ENCODE results near the gene BCDIN3D. TPM values are rescaled to one million over a fixed set of nuclear protein-coding genes. Genes with fewer than 3 reads are reported as not detected.

The BCDIN3D gene
- total RNA-seq, 1 experiment from 2014 or later = 2.8 TPM

- no peak for DNase-seq (ENCODE audit: low spot score)
- in situ Hi-C loops (cut with HindIII; ENCODE audit: low sequenced_read_pairs) = no loop called here
Measured at GRCh38 chr12:49825360-49825970, 17.4 kb downstream of the BCDIN3D start.

DNA sequence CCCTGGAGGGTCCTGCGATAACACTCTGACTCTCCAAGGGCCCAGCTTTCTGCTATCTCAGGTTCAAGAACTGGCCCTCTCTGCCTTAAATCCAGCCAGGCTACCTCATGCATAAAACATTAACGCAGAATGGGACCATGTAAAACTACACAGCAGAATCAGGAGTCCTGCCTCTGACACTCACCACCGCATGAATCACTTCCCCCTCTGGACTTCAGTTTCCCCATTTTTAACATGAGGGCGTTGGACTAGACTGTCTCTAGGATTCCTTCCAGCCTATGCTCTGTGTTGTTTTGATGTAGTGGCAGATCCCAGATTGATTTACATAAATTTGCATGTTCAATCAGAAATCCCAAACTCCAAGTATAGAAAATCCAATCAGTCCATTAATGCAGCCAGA is 18.0 kb downstream of the BCDIN3D start:
- in situ Hi-C loops (cut with HindIII; ENCODE audit: low sequenced_read_pairs) = no loop called here
- DNase-seq (ENCODE audit: low spot score) = no peak

DNA sequence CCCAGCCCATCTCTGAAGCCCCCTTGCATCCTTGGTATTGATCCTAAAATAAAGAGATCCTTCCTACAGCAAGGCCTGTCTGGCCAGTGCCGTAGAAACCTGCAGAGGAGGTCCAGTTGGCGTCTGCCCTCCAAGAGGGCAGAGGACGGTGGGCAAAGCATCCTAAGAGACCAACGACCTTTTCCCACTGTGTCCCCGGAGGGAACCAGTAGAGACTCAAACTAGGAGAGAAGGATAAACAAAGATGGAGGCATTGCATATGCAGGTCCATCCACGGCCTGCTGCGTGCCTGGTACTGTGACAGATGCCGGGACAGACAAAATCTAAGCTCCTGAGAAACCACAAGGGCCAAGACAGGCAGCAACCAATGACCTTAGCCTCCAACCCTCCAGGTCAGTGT is 18.5 kb downstream of the BCDIN3D start:
- in situ Hi-C loops (cut with HindIII; ENCODE audit: low sequenced_read_pairs) = no loop called here
- no peak for DNase-seq (ENCODE audit: low spot score)

DNA sequence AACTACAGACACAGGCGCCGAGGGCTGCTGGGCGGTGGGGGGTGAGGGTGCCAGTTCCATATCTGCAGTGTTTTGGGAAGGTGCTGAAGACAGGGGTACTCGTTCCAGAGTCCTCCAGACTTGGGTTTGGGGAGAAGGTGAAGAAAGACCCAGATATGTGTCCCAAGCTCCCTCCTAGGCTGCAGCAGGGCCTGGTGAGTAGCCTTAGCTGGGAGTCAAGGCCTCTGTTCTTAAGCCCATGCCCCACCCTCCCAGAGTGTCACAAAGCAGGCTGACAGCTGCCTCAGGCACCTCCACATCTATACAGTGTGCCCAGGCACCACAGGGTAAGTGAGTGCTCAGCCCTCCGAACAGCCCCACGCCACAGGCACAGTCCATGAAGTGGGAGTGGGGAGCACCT is 19.0 kb downstream of the BCDIN3D start:
- in situ Hi-C loops (cut with HindIII; ENCODE audit: low sequenced_read_pairs) = no loop called here
- DNase-seq (ENCODE audit: low spot score) = no peak

GRCh38 chr12:49823350-49823749 is 19.6 kb downstream of the BCDIN3D start:
- no peak for DNase-seq (ENCODE audit: low spot score)
- in situ Hi-C loops (cut with HindIII; ENCODE audit: low sequenced_read_pairs) = no loop called here

- in situ Hi-C loops (cut with HindIII; ENCODE audit: low sequenced_read_pairs) = no loop called here
Measured at GRCh38 chr12:49821373-49822287, 21.3 kb downstream of the BCDIN3D start.

DNA sequence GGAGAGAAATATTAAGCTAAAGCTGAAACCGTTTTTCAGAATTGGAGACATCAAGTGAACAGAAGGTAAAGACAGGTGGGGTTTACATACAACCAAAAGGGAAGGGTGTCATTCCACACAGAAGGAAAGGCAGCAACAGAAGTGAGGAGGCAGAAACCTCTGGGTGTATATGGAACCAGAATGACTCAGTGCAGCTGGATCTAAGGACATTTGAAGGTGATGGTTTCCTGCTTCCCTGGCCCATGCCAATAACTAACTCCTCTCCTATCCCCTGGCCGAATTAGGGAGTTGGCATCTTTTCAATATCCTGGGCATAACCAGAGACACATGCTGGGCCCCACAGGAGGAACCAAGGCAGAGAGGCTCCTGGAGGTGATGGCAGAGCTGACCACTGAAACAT is 23.1 kb downstream of the BCDIN3D start:
- no peak for DNase-seq (ENCODE audit: low spot score)
- in situ Hi-C loops (cut with HindIII; ENCODE audit: low sequenced_read_pairs) = no loop called here

More at GRCh38 chr12:49821373-49822287, 21.3 kb downstream of the BCDIN3D start:
- DNase-seq (ENCODE audit: low spot score) = no peak

GRCh38 chr12:49818241-49818895 is 24.5 kb downstream of the BCDIN3D start:
- in situ Hi-C loops (cut with HindIII; ENCODE audit: low sequenced_read_pairs) = no loop called here
- no peak for DNase-seq (ENCODE audit: low spot score)

GRCh38 chr12:49813131-49813530 is 29.8 kb downstream of the BCDIN3D start:
- in situ Hi-C loops (cut with HindIII; ENCODE audit: low sequenced_read_pairs) = no loop called here
- no peak for DNase-seq (ENCODE audit: low spot score)

DNA sequence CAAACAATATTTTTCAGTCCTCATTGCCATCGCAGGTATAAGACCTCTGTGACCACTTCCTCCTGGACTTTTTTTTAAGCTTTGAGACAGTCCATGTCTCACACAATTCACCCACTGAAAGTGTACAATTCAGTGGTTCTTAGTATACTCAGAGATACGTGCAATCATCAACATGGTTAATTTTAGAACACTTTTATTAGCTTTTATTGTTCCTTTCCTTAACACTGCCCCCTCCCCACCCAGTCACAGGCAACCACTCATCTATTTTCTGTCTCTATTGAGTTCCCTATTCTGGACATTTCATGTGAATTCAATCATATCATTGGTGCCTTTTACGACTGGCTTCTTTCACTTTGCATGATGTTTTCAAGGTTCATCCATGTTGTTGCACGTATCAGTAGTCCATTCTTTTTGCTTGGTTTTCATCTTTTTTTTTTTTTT is 30.9 kb downstream of the BCDIN3D start:
- in situ Hi-C loops (cut with HindIII; ENCODE audit: low sequenced_read_pairs) = no loop called here
- DNase-seq (ENCODE audit: low spot score) = no peak

- no peak for DNase-seq (ENCODE audit: low spot score)
- in situ Hi-C loops (cut with HindIII; ENCODE audit: low sequenced_read_pairs) = no loop called here
Measured at GRCh38 chr12:49811136-49811535, 31.8 kb downstream of the BCDIN3D start.

- no peak for DNase-seq (ENCODE audit: low spot score)
- in situ Hi-C loops (cut with HindIII; ENCODE audit: low sequenced_read_pairs) = no loop called here
Measured at GRCh38 chr12:49809906-49810389, 33.0 kb downstream of the BCDIN3D start.

GRCh38 chr12:49809381-49809905 is 33.5 kb downstream of the BCDIN3D start:
- in situ Hi-C loops (cut with HindIII; ENCODE audit: low sequenced_read_pairs) = no loop called here
- no peak for DNase-seq (ENCODE audit: low spot score)

- DNase-seq (ENCODE audit: low spot score) = no peak
- in situ Hi-C loops (cut with HindIII; ENCODE audit: low sequenced_read_pairs) = no loop called here
Measured at GRCh38 chr12:49808686-49809380, 34.1 kb downstream of the BCDIN3D start.

DNA sequence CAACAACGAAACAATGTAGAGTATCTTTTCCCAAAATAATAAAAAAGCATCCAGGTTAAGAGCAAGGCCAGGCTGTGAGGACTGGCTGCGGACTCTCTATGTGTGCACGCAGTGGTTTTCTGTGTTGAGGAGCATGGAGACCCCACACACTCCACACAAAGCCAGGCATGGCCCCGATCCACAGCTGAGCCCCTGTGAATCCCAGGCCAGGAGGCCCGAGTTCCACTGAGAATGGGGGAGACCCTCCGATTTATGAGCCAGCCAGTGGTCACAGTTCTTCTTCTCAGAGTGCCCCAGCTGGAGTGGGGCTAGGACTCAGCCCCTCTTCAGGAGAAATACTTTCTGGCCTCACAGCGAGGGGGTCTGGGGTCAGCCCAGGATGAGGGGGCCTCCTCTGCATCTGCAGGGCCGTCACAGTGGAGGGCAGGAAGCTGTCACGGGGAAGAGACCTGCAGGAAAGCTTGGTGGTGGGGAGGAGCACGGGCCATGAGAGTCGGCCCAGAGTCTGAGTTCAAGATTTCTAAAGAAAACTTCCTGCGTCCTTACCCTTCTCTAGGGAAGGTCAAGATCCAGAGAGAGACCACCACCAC is 34.8 kb downstream of the BCDIN3D start:
- in situ Hi-C loops (cut with HindIII; ENCODE audit: low sequenced_read_pairs) = no loop called here
- DNase-seq (ENCODE audit: low spot score) = no peak

DNA sequence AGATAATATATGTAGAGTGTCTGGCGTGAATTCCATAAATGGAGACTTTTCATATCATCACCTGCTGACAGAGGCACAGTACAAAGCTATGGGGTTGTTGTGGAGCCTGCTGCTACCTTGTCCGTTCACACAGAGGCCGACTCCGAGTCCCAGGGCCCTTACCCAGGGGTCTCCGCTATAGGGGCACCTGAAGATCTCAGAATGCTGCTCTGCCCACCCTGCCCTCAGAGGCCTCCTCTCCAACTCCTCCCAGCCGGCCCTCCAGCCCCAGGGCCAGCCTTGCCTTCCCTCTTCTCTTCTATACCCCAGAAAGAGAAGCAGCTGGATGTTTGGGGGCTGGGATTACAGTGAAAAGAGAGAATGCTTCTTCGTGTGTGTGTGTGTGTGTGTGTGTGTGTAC is 36.0 kb downstream of the BCDIN3D start:
- DNase-seq (ENCODE audit: low spot score) = no peak
- in situ Hi-C loops (cut with HindIII; ENCODE audit: low sequenced_read_pairs) = no loop called here

- no peak for DNase-seq (ENCODE audit: low spot score)
- in situ Hi-C loops (cut with HindIII; ENCODE audit: low sequenced_read_pairs) = no loop called here
Measured at GRCh38 chr12:49806321-49806813, 36.5 kb downstream of the BCDIN3D start.

DNA sequence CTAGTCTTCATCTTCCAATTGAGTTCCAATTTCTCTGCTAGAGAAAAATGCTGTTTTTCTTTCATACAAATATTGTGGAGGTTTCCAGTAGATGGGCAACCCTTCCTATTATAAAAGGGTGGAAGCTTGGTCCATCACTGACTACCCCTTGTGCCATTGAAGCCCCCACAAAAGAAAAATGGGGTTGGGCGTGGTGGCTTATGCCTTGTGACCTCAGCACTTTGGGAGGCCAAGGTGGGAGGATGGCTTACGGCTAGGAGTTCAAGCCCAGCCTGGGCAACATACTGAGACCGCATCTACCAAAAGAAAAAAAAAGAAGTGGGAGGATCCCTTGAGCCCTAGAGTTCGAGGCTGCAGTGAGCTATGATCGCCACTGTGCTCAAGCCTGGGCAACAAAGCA is 37.5 kb downstream of the BCDIN3D start:
- in situ Hi-C loops (cut with HindIII; ENCODE audit: low sequenced_read_pairs) = no loop called here
- DNase-seq (ENCODE audit: low spot score) = no peak

- DNase-seq (ENCODE audit: low spot score) = no peak
- in situ Hi-C loops (cut with HindIII; ENCODE audit: low sequenced_read_pairs) = no loop called here
Measured at GRCh38 chr12:49804821-49805220, 38.1 kb downstream of the BCDIN3D start.
